Activated T-helper 1 cell treated with anti-CD3 and anti-CD28 coated beads, Interleukin-12 subunit alpha, Interleukin-12 subunit beta, Interleukin-2, Interleukin-4 antibody, amounts not matched to agents 30 ng/mL and 10 ng/mL and 1 ng/mL, durations not matched to agents 14 hours and 24 hours and 36 hours (primary cell): ENCODE results near the gene FUS. TPM values are rescaled to one million over a fixed set of nuclear protein-coding genes. Genes with fewer than 3 reads are reported as not detected.

Experiments
- DNase-seq: peaks from one replicate; pipeline ENCODE4 v3.0.0; 2021; ENCODE audit warnings: low spot score
- H3K27ac Mint-ChIP-seq: one replicate; pipeline ENCODE4 v1.8.0; 2021; ENCODE audit warnings: mild to moderate bottlenecking, mixed read lengths
- H3K27me3 Mint-ChIP-seq: one replicate; pipeline ENCODE4 v1.8.0; 2022; ENCODE audit warnings: mild to moderate bottlenecking, moderate library complexity, mixed read lengths; ENCODE audit not compliant: insufficient read depth
- H3K36me3 Mint-ChIP-seq: one replicate; pipeline ENCODE4 v1.8.0; 2021; ENCODE audit warnings: low read depth, mixed read lengths
- H3K4me1 Mint-ChIP-seq: one replicate; pipeline ENCODE4 v1.8.0; 2021; ENCODE audit warnings: low read depth, mixed read lengths
- H3K4me3 Mint-ChIP-seq: one replicate; pipeline ENCODE4 v1.8.0; 2021; ENCODE audit warnings: mild to moderate bottlenecking, moderate library complexity, mixed read lengths
- H3K9me3 Mint-ChIP-seq: one replicate; pipeline ENCODE4 v1.8.0; 2021; ENCODE audit warnings: mixed read lengths
- intact Hi-C: fragments of 100-400 bp; cut with micrococcal nuclease; formaldehyde crosslinking; loops from one replicate; pipeline ENCODE4 v1.15.1; 2024
- total RNA-seq: library from RNA; stranded (reverse); gene quantifications from 2 replicates; pipeline ENCODE4 v1.2.3, GENCODE V29; 2022

FUS gene
- total RNA-seq, result 950 and 955 TPM in 2 replicates

DNA sequence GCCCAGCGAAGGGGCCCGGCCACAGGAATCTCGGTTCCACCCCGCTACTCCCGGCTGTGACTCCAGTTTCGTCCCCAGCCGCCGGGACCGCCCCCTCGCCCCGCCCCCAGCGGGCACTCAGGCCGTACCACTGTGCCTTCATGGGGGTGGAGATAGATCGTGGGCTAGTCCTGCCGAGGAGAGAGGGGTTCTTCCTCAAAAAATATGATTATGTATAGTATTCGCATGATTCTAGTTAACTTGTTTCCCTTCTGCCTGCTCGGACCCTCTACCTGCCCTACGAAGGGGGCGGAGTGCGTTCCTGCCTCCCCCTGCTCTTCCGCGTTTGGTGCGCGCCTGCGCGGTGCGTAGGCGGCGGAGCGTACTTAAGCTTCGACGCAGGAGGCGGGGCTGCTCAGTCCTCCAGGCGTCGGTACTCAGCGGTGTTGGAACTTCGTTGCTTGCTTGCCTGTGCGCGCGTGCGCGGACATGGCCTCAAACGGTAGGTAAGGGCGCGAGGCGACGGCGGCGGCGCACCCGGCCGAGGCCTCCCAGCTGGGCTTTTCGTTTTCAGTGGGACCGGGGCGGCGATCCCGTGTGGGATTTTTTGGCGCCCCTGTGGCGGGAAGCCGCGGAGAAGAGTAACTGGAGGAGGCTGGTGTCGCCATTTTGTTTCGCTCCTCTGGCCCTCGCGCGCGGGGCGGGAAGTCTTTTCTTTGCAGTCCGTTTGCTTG lies at the start of gene FUS:
FUS (plus strand) TSS at position 393 of the 713 bp plus-strand sequence; CDS start at position 469, 76 bp downstream.
- Mint-ChIP-seq H3K9me3 (no peaks in the 10 kb centered on the region), H3K4me3 (peak within 1 kb of the TSS; percentile 98), H3K4me1 (peaks cover 54% of the 10 kb centered on the region), H3K27me3 (no peaks in the 10 kb centered on the region), H3K27ac (peak within 1 kb of the TSS; percentile 99), H3K36me3 (peaks cover 40% of the 10 kb centered on the region)
- DNase-seq, result peak; percentile 88
- intact Hi-C loops, result loop anchor here (1.0 to 5.0 kb wide), 13 partner anchors 38 to 697 kb away; partner anchors contain the start of genes ARMC5, BCKDK, ITGAX and KAT8

DNA sequence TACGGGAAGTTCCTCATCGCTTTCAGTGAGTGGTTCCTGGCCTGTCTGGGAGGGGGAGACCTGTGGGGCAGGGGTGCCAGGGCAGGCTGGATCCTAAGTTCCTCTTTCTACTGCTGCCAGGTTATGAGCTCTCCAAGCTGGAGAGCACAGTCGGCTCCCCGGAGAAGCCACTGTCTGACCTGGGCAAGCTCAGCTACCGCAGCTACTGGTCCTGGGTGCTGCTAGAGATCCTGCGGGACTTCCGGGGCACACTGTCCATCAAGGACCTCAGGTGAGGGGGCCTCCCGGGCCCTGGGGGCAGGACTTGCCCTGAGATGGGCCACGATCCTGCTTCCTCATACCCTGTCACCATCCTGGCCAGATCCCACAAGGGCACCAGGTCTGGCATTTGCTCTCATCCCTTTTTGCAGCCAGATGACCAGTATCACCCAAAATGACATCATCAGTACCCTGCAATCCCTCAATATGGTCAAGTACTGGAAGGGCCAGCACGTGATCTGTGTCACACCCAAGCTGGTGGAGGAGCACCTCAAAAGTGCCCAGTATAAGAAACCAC lies 49.5 kb upstream of the FUS start:
- Mint-ChIP-seq H3K36me3 (peaks cover 30% of the 10 kb centered on the region), H3K27ac (no peak overlapping the region), H3K27me3 (no peaks in the 10 kb centered on the region), H3K4me3 (no peak overlapping the region), H3K9me3 (no peaks in the 10 kb centered on the region), H3K4me1 (peaks cover 5% of the 10 kb centered on the region)
- intact Hi-C loops, result no loop called here
- no peak for DNase-seq

GRCh38 chr16:31130899-31131298 lies 49.0 kb upstream of the FUS start:
- Mint-ChIP-seq H3K27me3 (no peaks in the 10 kb centered on the region), H3K27ac (no peak overlapping the region), H3K4me3 (no peak overlapping the region), H3K36me3 (peaks cover 27% of the 10 kb centered on the region), H3K4me1 (peaks cover 5% of the 10 kb centered on the region), H3K9me3 (no peaks in the 10 kb centered on the region)
- no peak for DNase-seq
- intact Hi-C loops, result no loop called here

- Mint-ChIP-seq H3K4me1 (peaks cover 5% of the 10 kb centered on the region), H3K4me3 (no peak overlapping the region), H3K9me3 (no peaks in the 10 kb centered on the region), H3K36me3 (peaks cover 22% of the 10 kb centered on the region), H3K27me3 (no peaks in the 10 kb centered on the region), H3K27ac (no peak overlapping the region)
- DNase-seq, result no peak
- intact Hi-C loops, result no loop called here
These were observed 48.5 kb upstream of the FUS start for GRCh38 chr16:31131416-31131815.

- no peak for DNase-seq
- peaks cover 21% of the 10 kb centered on the region for H3K36me3 Mint-ChIP-seq
- no peaks in the 10 kb centered on the region for H3K27me3 Mint-ChIP-seq
- intact Hi-C loops, result no loop called here
- H3K9me3 Mint-ChIP-seq, result no peaks in the 10 kb centered on the region
- peaks cover 5% of the 10 kb centered on the region for H3K4me1 Mint-ChIP-seq
- H3K27ac Mint-ChIP-seq, result no peak overlapping the region
- H3K4me3 Mint-ChIP-seq, result no peak overlapping the region
These were observed 48.1 kb upstream of the FUS start for GRCh38 chr16:31131841-31132271.

GRCh38 chr16:31132303-31132979 lies 47.5 kb upstream of the FUS start:
- Mint-ChIP-seq H3K27ac (no peak overlapping the region), H3K4me1 (peaks cover 5% of the 10 kb centered on the region), H3K27me3 (no peaks in the 10 kb centered on the region), H3K9me3 (no peaks in the 10 kb centered on the region), H3K36me3 (peaks cover 21% of the 10 kb centered on the region), H3K4me3 (no peak overlapping the region)
- intact Hi-C loops, result no loop called here
- DNase-seq, result no peak

DNA sequence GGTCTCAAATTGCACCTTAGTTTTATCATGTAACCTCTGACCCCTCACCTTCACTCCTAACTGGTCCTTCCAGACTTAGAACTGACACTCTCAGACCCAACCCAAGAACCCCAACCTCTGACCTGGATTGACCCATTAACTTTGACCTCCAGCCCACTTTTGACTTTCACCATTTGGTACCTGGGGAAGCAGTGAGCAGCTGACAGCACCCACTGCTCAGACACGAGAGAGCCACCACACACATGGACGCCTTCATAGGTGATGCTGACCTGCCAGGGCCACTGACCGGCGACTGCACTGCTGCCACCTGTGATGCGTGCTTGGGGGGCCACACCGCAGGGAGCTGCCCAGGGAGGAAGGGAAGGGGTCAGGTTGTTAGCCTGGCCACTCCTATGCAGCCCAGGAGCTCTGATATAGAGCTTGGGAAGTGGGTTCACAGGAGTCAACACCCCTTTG lies 46.9 kb upstream of the FUS start:
- Mint-ChIP-seq H3K27ac (no peak overlapping the region), H3K4me3 (no peak overlapping the region), H3K27me3 (no peaks in the 10 kb centered on the region), H3K36me3 (peaks cover 15% of the 10 kb centered on the region), H3K9me3 (no peaks in the 10 kb centered on the region), H3K4me1 (peaks cover 5% of the 10 kb centered on the region)
- intact Hi-C loops, result no loop called here
- DNase-seq, result no peak

GRCh38 chr16:31134091-31134571 lies 45.8 kb upstream of the FUS start:
- intact Hi-C loops, result no loop called here
- H3K36me3 Mint-ChIP-seq, result peaks cover 9% of the 10 kb centered on the region
- no peak for DNase-seq
- no peaks in the 10 kb centered on the region for H3K9me3 Mint-ChIP-seq
- H3K4me3 Mint-ChIP-seq, result no peak overlapping the region
- no peaks in the 10 kb centered on the region for H3K27me3 Mint-ChIP-seq
- no peaks in the 10 kb centered on the region for H3K4me1 Mint-ChIP-seq
- no peak overlapping the region for H3K27ac Mint-ChIP-seq

DNA sequence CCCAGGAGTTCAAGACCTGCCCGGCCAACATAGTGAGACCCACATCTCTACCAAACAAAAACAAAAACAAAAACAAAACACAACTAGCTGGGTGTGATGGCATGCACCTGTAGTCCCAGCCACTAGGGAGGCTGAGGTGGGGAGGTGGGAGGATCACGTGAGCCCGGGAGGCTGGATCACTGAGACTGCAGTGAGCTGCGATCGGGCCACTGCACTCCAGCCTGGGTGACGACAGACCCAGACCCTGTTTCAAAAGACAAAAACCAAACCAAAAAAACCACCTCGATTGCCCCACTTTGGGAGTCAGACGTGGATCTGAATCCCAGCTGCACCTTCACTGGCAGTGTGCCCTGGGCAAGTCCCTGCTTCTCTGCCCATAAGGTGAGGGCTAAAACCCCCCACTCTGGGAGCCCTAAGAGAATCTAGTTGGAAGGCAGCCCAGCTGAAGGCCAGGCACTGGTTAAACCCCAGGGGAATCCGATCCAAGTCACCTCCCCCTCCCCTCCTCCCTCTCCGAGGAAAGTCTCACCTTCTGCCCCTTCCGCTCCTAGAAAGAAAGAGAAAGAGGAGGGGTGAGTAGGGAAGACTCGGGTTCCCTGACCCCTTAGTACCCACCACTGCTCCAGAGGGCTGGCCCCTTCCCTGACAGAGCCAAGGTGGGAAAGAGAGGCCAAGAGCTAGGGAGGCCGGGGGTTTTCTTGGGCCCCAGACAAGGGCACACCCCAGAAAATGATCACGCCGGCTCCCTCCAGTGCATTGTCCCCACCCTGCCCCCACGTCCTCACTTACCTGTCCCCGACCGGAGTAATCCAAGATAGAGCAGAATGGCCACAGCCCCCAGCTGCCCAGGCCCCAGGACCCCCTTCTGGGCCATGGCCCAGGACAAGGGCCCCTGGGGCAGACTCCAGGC lies 45.1 kb upstream of the FUS start:
- Mint-ChIP-seq H3K27me3 (no peaks in the 10 kb centered on the region), H3K27ac (no peak overlapping the region), H3K36me3 (peaks cover 9% of the 10 kb centered on the region), H3K9me3 (no peaks in the 10 kb centered on the region), H3K4me1 (no peaks in the 10 kb centered on the region), H3K4me3 (no peak overlapping the region)
- no peak for DNase-seq
- intact Hi-C loops, result no loop called here

DNA sequence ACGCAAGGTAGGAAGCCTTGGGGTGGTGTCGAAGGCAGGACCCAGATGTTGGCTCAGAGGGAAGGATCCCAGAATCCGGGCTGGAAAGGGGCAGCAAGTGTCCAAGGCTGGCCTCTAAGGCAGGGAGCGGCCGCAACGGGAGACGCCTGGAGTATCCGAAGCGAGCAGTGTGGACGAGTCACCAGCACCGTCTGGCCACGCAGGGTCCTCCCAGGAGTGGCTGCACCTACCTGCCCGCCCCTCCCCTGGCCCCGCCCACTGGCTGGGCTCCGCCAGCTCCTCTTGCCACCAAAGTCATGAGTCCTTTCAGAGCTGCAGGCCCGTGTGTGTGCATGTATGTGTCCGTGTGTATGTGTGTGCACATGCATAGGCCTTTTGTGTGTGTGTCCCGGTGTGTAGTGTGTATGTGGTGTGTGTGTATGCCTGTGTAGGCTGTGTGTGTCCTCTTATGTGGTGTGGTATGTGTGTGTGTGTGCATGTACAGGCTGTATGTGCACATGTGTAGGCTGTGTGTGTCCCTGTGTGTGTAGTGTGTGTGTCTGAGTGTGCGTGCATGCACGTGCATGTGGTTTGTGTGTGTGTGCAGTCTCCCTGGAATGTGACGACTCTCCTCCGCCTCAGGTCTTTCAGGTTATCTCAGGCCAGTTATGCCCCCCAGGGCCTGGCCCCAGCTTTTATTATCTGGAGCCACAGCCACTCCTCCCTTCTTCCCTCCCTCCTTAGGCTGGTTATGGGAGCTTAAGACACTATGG lies 44.2 kb upstream of the FUS start, which contains the start of gene PRSS8:
PRSS8 (minus strand) TSS at position 193 of the 752 bp plus-strand sequence. CDS start 229 bp downstream, outside the sequence.
- no peak within 1 kb of the TSS for H3K4me3 Mint-ChIP-seq
- no peaks in the 10 kb centered on the region for H3K9me3 Mint-ChIP-seq
- no peak within 1 kb of the TSS for H3K27ac Mint-ChIP-seq
- H3K4me1 Mint-ChIP-seq, result no peaks in the 10 kb centered on the region
- peaks cover 7% of the 10 kb centered on the region for H3K36me3 Mint-ChIP-seq
- no peaks in the 10 kb centered on the region for H3K27me3 Mint-ChIP-seq
- intact Hi-C loops, result no loop called here
- DNase-seq, result no peak

- H3K36me3 Mint-ChIP-seq, result peaks cover 7% of the 10 kb centered on the region
- no peaks in the 10 kb centered on the region for H3K9me3 Mint-ChIP-seq
- H3K4me1 Mint-ChIP-seq, result no peaks in the 10 kb centered on the region
- H3K27me3 Mint-ChIP-seq, result no peaks in the 10 kb centered on the region
- DNase-seq, result no peak
- no peak overlapping the region for H3K27ac Mint-ChIP-seq
- H3K4me3 Mint-ChIP-seq, result no peak overlapping the region
- intact Hi-C loops, result no loop called here
These were observed 43.7 kb upstream of the FUS start for GRCh38 chr16:31136287-31136662.
